Neural progenitor cell (in vitro differentiated cells): ENCODE results near the gene FHOD3.

Source experiments
- EZH2 ChIP-seq: fragments of 200-600 bp; sonication (generic); IDR thresholded peaks from 2 replicates; pipeline ENCODE4 v1.6.1; 2017; ENCODE audit warnings: antibody characterized with exemption, mild to moderate bottlenecking, moderate library complexity
- EZH2phosphoT487 ChIP-seq: fragments of 200-600 bp; sonication (generic); IDR thresholded peaks from 2 replicates; pipeline ENCODE4 v1.6.1; 2017; ENCODE audit warnings: antibody characterized with exemption
- TF ChIP-seq, protein P1 (sequence below): fragments of 200-600 bp; sonication (generic); IDR thresholded peaks from 2 replicates; pipeline ENCODE4 v1.5.1; 2017; ENCODE audit warnings: antibody characterized with exemption, mild to moderate bottlenecking

GRCh38 chr18:36602071-36602470 is 304.6 kb downstream of the FHOD3 start:
- TF ChIP-seq, protein P1, sequence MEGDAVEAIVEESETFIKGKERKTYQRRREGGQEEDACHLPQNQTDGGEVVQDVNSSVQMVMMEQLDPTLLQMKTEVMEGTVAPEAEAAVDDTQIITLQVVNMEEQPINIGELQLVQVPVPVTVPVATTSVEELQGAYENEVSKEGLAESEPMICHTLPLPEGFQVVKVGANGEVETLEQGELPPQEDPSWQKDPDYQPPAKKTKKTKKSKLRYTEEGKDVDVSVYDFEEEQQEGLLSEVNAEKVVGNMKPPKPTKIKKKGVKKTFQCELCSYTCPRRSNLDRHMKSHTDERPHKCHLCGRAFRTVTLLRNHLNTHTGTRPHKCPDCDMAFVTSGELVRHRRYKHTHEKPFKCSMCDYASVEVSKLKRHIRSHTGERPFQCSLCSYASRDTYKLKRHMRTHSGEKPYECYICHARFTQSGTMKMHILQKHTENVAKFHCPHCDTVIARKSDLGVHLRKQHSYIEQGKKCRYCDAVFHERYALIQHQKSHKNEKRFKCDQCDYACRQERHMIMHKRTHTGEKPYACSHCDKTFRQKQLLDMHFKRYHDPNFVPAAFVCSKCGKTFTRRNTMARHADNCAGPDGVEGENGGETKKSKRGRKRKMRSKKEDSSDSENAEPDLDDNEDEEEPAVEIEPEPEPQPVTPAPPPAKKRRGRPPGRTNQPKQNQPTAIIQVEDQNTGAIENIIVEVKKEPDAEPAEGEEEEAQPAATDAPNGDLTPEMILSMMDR, result no peak
- TF ChIP-seq EZH2phosphoT487 (no peak), EZH2 (no peak)
